ENCODE results near the gene NOM1.

GRCh38 chr7:157004521-157005455, 55.3 kb downstream of the NOM1 start:
- TF ChIP-seq CTCF (IDR thresholded peaks at IDR 0.05; ENCODE audit: insufficient read depth, low read depth, low read length) (no peak), EZH2 (IDR thresholded peaks at IDR 0.05; ENCODE audit: insufficient read depth, low read length) (no peak)

Measured in astrocyte (in vitro differentiated cells and primary cell).